GM21360 (cell line): ENCODE results near the gene CKAP2.
"Not testable (repeated sequence)": the region's sequence is repeated elsewhere in the genome, so short reads cannot be mapped to it uniquely, and the experiment has no call there.

Experiments used
- ATAC-seq: cut with Tn5 transposase; IDR thresholded peaks from one replicate; pipeline ENCODE4 v1.9.1; 2021; ENCODE audit warnings: mild to moderate bottlenecking, moderate library complexity; ENCODE audit not compliant: unreplicated experiment

Gene CKAP2

GRCh38 chr13:52454820-52455676 is at the start of gene CKAP2:
Gene CKAP2 (plus strand): TSS chr13:52455478. CDS start chr13:52455557, 79 bp downstream.
- ATAC-seq = peak; percentile 71

GRCh38 chr13:52405767-52406494 is 49.3 kb upstream of the CKAP2 start, which contains the start of gene THSD1:
Gene THSD1 (minus strand): TSS chr13:52406172. CDS start chr13:52402600, 3,572 bp downstream.
- ATAC-seq = no peak

- ATAC-seq = no peak
These were observed 48.6 kb upstream of the CKAP2 start for GRCh38 chr13:52406629-52407028.

- not testable (repeated sequence) for ATAC-seq
These were observed 47.8 kb upstream of the CKAP2 start for GRCh38 chr13:52407436-52407835.

- not testable (repeated sequence) for ATAC-seq
These were observed 47.1 kb upstream of the CKAP2 start for GRCh38 chr13:52408071-52408658.

GRCh38 chr13:52411629-52412028 is 43.6 kb upstream of the CKAP2 start:
- ATAC-seq = no peak

GRCh38 chr13:52412128-52412527 is 43.1 kb upstream of the CKAP2 start:
- no peak for ATAC-seq

GRCh38 chr13:52414051-52414450 is 41.2 kb upstream of the CKAP2 start:
- no peak for ATAC-seq

- ATAC-seq = no peak
These were observed 40.3 kb upstream of the CKAP2 start for GRCh38 chr13:52414963-52415362.

- ATAC-seq = no peak
These were observed 36.2 kb upstream of the CKAP2 start for GRCh38 chr13:52419080-52419479.

- ATAC-seq = no peak
These were observed 34.1 kb upstream of the CKAP2 start for GRCh38 chr13:52421216-52421615.

- no peak for ATAC-seq
These were observed 27.0 kb upstream of the CKAP2 start for GRCh38 chr13:52428295-52428694.

- ATAC-seq = no peak
These were observed 22.8 kb upstream of the CKAP2 start for GRCh38 chr13:52432456-52432855.

- ATAC-seq = no peak
These were observed 9.0 kb upstream of the CKAP2 start for GRCh38 chr13:52446265-52446664.

- ATAC-seq = no peak
These were observed 7.9 kb upstream of the CKAP2 start for GRCh38 chr13:52447354-52447753.

GRCh38 chr13:52447815-52448552 is 7.3 kb upstream of the CKAP2 start:
- no peak for ATAC-seq

GRCh38 chr13:52449331-52450011 is 5.8 kb upstream of the CKAP2 start:
- no peak for ATAC-seq

GRCh38 chr13:52450012-52450792 is 5.1 kb upstream of the CKAP2 start, which contains the start of gene VPS36:
Gene VPS36 (minus strand): TSS chr13:52450634. CDS start chr13:52450594, 40 bp downstream.
- ATAC-seq = peak; percentile 65

GRCh38 chr13:52450793-52451116 is 4.5 kb upstream of the CKAP2 start:
- ATAC-seq = no peak
